CD4-positive, alpha-beta T cell treated with Interleukin-6 for 4 hours (primary cell): Measurements from ENCODE around the gene LOC101059915.
"Not testable (repeated sequence)": the region's sequence is repeated elsewhere in the genome, so short reads cannot be mapped to it uniquely, and the experiment has no call there.

Experiments used
- DNase-seq: peaks from one replicate; pipeline ENCODE4 v3.0.0-alpha.2; 2020; ENCODE audit warnings: mixed read lengths

The LOC101059915 gene

GRCh38 chrX:71644406-71644805, 22.9 kb upstream of the LOC101059915 start:
- DNase-seq: not testable (repeated sequence)

GRCh38 chrX:71650333-71650969, 16.9 kb upstream of the LOC101059915 start:
- peak; percentile 30 for DNase-seq

GRCh38 chrX:71652405-71652804, 14.9 kb upstream of the LOC101059915 start:
- DNase-seq: peak; percentile 66

GRCh38 chrX:71653344-71653743, 14.0 kb upstream of the LOC101059915 start:
- DNase-seq: no peak

GRCh38 chrX:71657267-71657666, 10.1 kb upstream of the LOC101059915 start:
- DNase-seq: no peak

GRCh38 chrX:71659342-71659741, 8.0 kb upstream of the LOC101059915 start:
- DNase-seq: no peak

- DNase-seq: no peak
Observed at GRCh38 chrX:71659959-71660358, 7.4 kb upstream of the LOC101059915 start.

GRCh38 chrX:71660562-71661416, 6.6 kb upstream of the LOC101059915 start:
- DNase-seq: no peak

GRCh38 chrX:71661919-71662318, 5.4 kb upstream of the LOC101059915 start:
- no peak for DNase-seq

GRCh38 chrX:71662654-71663053, 4.7 kb upstream of the LOC101059915 start:
- DNase-seq: not testable (repeated sequence)

GRCh38 chrX:71663238-71663637, 4.1 kb upstream of the LOC101059915 start:
- DNase-seq: peak; percentile 51

- not testable (repeated sequence) for DNase-seq
Observed at GRCh38 chrX:71664202-71664601, 3.1 kb upstream of the LOC101059915 start.

- no peak for DNase-seq
Observed at GRCh38 chrX:71664889-71665491, 2.4 kb upstream of the LOC101059915 start.

- no peak for DNase-seq
Observed at GRCh38 chrX:71665747-71666146, 1.6 kb upstream of the LOC101059915 start.

- no peak for DNase-seq
Observed at GRCh38 chrX:71666240-71667223, 814 bp upstream of the LOC101059915 start.

GRCh38 chrX:71668248-71668595, 876 bp downstream of the LOC101059915 start:
- DNase-seq: no peak

GRCh38 chrX:71669492-71669891, 2.1 kb downstream of the LOC101059915 start:
- no peak for DNase-seq

- DNase-seq: peak; percentile 44
Observed at GRCh38 chrX:71669947-71670346, 2.6 kb downstream of the LOC101059915 start.

GRCh38 chrX:71671043-71671780, 3.9 kb downstream of the LOC101059915 start:
- DNase-seq: peak; percentile 36

GRCh38 chrX:71671938-71672337, 4.6 kb downstream of the LOC101059915 start:
- DNase-seq: no peak

- DNase-seq: not testable (repeated sequence)
Observed at GRCh38 chrX:71675636-71676035, 8.3 kb downstream of the LOC101059915 start.
